GM10847 (cell line): ENCODE data around the gene OSBPL3.

Experiments
- POLR2A ChIP-seq: IDR thresholded peaks from 2 replicates; pipeline ENCODE4 v1.6.1; 2011; ENCODE audit not compliant: insufficient read length; ENCODE audit errors: extremely low read depth

Gene OSBPL3

DNA sequence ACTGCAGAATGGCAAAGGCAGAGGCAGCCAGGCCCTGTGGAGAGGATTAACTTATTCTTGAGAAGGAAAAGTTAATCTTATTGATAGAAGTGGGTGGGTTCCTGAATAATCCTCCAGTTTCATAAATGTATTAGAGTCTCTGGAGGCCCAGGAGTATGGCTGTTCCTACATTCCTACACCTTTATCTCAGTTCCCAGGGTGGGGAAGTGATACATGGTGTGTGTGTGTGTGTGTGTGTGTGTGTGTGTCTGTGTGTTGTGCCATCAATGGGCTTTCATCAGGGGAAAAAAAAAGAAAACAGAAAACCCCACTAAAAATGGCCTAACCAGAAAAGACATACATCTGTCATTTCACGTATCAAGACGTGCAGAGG, 200.7 kb downstream of the OSBPL3 start:
- no peak for TF ChIP-seq POLR2A

DNA sequence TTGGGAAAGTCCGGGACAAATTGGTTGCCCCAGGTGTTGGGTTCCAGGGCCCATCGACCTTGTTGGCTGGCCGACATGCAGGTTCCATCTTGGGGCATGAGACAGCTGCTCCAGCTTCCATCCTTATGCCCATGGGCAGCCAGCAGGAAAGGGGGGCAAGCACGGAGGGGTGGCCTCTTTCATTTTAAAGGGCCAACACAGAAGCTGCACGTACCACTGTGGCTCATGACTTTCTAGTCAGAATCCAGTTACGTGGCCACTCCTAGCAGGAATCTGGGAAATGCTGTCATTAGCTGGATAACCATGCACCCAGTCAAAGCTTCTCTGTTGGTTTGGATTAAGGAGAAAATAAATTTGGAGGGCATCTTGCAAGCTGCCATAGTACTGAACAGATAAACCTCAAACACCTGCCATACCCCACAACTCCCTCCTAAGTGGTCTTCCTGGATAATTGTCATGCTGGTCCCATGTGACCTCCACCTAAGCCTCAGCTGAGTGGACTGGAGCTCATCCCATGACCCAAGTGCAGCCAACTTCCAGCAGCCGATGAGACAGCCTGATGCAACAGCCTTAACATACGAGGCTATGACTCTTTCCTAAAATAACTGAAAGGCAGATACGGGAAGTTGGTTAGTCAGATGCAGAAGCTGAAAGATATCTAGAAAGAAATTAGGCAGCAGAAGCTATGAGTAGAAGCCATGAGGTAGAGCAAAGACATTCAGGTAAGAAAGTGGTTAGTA, 201.3 kb downstream of the OSBPL3 start:
- no peak for TF ChIP-seq POLR2A

GRCh38 chr7:24777806-24778205, 202.2 kb downstream of the OSBPL3 start:
- no peak for TF ChIP-seq POLR2A

DNA sequence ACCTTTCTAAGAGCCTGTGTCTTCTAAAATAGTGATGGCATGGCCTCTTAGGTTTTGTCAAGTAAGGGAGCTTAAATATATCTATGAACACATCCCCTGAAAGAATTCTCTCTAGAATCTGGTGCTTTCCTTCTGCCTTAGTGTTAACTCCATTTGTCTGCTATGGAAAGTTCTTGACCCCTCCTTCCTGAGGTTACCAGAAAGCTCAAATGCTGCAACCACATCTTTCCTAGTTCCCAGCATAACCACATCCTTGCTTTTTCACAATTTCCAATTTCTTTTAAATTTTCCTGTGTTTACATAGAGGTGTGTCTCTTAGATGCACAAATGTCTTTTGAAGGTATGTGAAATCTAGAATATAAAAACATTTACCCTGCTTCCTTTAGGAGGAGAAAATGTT, 206.3 kb downstream of the OSBPL3 start:
- no peak for TF ChIP-seq POLR2A

DNA sequence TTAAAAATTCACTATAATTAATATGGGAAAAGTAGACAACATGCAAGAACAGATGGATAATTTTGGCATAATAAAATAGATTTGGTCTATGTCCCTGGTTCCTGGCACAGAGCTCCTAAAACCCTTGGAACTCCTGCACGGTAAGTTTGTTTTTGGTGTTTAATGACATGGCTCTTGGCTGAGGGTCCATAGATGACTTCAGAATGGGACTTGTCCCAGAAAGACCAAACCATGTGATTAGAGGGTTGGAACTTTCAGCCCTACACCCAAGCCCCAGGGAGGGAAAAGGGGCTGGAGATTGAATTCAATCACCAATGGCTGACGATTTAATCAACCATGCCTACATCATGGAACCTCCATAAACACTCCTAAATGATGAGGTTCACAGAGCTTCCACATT, 210.1 kb downstream of the OSBPL3 start:
- TF ChIP-seq POLR2A: no peak

DNA sequence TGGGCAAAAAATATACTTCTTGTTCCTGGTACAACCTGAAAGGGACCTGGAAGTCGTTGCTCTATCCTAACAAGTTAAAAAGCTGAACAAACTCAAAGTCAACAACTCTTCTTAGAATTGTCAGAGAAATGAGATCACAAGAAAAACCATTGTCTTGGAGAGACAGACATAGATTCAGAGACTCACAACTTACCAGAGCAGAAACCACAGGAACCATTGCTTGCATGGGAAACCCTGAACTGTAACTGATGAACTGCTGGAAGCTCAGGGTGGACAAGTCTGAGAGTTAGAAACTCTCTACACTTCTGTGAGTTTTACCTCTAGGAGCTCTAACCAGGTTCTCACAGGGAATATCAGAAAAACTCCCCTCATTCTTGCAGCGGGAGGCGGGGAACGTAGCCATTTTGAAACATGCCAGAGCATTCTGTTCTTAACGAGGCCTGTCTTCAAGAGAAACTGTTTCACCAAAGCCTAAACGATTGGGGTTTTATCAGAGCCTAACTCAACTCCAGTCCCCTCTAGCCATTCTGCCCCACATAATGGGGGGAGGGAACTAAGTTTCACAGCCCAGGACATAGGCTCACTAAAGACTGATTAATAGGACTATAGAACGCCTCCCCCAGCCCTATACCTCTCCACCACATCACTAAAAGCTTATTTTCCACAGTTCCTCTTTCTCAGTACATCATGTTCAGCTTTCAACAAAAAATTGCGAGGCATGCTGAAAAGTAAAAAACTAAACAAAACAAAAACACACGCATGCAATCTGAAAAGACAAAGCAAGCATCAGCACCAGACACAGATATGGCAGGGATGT, 210.8 kb downstream of the OSBPL3 start:
- TF ChIP-seq POLR2A: no peak

- no peak for TF ChIP-seq POLR2A
Observed at GRCh38 chr7:24767878-24768569, 212.0 kb downstream of the OSBPL3 start.

DNA sequence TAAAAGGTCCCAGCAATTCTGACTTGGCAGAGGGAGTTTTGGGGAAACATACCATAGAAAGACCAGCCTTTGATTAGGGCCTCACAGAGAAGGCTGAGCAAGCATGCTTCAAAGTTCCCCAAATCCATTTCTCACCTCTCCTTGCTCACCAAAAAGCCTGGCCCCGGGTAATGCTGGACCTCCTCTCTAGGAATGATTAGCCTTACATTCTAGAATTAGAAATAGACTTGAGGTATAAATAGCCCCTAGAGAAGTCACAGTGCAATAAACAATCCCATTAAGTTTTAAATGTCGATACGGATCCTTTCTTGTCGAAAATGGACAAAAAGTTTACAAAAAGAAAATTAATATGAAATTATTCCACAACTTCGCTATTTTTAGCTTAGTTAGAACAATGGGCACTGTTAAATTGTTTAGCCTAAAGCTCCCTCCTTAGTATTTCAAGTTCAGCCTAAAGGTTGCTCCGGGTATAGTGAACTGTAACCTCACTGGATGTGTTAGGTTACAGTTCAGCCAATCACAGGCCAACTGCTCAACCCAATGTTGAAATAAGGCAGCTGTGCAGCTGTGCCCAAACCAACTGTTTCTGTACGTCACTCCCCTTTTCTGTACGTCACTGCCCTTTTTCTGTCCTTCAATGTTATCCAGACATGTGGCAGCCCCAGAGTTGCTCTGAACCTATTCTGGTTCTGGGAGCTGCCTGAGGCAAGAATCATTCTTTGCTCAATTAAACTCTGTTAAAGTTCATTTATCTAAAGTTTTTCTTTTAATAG, 214.8 kb downstream of the OSBPL3 start:
- TF ChIP-seq POLR2A: no peak

DNA sequence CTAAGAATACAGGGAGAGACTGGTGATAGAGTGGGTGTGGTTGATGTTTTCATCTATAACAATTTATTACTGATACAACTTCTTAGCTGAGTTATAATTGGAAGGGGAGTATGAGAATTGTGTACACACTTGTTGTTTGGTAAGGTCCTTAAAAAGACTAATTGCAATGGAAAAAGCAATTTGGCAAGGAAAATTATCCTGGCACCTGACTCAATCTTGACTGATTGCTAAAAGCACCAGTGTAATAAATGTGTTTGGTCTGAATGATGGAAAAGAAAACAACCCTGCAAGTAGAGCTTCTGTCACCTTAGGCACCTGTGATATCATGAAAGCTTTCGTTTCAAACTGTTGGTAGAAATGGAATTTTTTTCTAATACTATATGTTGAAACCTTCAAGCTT, 216.0 kb downstream of the OSBPL3 start:
- no peak for TF ChIP-seq POLR2A

GRCh38 chr7:24763303-24763901, 216.6 kb downstream of the OSBPL3 start:
- TF ChIP-seq POLR2A: no peak

GRCh38 chr7:24762771-24763170, 217.2 kb downstream of the OSBPL3 start:
- no peak for TF ChIP-seq POLR2A

GRCh38 chr7:24760968-24761367, 219.0 kb downstream of the OSBPL3 start:
- no peak for TF ChIP-seq POLR2A

- peak; percentile 19 for TF ChIP-seq POLR2A
Observed at GRCh38 chr7:24757353-24758275, 222.4 kb downstream of the OSBPL3 start, which contains the start of gene GSDME. Gene GSDME (minus strand): TSS chr7:24757464. CDS start chr7:24749774, 7,690 bp downstream.
